ENCODE results near the gene VPS41.
"Not testable (repeated sequence)": the region's sequence is repeated elsewhere in the genome, so short reads cannot be mapped to it uniquely, and the experiment has no call there.

Gene VPS41

DNA sequence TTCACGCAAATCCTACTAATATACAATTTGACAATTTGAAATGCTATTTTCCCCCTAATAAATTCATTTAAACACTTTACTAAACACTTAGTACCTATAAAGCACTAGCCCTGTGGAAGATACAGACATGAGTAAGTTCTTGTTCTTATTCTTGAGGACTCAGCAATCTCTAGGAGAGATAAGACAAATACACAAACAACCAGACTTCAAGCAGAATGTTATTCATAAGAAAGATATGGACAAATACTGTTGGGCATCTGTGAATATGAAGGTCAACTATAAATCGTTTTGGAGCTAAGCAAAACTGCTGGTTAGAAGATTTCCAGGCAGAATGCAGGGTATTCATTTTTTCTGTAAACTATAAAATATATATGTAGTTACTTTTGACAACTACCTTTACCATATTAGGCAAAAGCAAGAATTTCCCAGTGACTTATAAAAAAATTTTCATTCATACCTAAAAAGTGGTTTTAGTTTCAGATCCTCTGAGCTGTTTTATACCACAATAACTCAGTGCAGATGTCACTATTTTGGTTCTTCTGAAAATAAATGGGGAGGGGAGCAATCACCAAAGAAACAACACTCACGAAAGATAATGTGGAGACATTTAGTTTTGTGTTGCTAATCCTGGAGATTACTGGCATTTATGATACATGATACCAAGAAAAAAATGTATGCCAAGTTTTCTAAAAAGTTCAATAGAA, 3.8 kb downstream of the VPS41 start:
- DNase-seq, result no peak

DNA sequence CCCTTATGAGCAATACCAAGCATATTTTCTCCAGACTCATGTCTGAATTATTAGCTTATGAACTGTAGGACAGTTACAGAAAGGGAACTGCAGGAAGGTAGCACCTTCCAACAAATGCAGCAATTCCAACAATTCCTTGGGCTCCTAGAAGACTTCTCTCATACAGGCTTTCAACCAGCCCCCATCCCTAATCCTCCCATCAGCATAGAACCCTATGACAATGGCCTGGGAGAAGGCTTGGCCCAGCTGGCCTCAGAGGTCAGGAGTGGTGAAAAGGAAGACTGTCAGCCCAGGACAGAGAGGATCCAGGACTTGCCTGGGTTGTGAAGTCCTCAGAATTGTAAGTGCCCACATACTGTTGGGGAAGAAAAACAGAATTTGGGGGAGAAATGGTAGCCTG, 5.9 kb downstream of the VPS41 start:
- DNase-seq, result no peak

DNA sequence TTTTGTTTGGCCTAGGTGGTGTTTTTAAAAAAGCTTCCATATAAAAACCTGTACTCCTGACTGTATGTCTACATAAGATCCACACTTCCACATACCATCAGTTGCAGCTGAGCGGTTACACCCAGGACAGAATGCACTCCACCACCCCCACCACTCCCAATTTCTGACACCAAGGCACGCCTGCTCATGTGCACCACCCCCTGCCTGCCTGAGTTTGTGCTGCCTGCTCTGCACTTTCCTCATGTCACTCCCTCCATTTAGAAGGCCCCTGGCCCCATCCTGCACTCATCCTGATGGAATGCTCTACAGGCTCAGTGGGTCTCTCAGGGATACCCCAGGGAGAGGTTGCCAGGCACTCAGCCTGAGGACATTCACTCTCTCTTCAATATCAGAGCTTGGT, 6.5 kb downstream of the VPS41 start:
- no peak for DNase-seq

DNA sequence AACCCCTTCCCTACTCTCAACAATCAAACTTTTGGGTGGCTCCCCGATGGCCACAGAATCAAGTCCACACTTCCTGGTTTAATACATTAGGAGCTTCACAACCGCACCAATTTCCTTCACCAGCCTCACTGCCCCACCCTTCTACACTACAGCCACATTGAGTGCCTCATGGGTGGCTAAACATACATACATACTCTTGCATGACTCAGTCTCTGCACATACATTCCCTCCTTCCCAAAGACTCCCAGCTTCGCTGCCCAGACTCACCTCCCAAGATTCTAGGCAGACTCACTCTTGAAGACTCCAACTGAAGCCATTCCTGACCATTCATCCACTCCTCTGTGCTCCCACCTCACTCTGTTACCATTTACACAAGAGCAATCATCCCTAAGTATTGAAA, 15.9 kb downstream of the VPS41 start:
- DNase-seq, result no peak

DNA sequence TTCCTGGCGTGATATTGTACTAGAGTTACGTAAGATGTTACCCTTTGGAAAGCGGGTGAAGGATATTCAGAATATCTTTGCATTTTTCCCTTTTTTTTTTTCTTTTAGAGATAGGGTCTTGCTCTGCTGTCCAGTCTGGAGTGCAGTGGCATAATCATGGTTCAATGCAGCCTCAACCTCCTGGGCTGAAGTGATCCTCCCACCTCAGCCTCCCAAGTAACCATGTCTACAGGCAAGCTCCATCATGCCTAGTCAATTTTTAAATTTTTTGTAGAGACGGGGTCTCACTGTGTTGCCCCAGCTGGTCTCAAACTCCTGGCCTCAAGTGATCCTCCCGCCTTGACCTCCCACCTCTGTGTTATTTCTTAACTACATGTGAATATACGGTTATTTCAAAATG, 18.4 kb downstream of the VPS41 start:
- DNase-seq, result no peak

DNA sequence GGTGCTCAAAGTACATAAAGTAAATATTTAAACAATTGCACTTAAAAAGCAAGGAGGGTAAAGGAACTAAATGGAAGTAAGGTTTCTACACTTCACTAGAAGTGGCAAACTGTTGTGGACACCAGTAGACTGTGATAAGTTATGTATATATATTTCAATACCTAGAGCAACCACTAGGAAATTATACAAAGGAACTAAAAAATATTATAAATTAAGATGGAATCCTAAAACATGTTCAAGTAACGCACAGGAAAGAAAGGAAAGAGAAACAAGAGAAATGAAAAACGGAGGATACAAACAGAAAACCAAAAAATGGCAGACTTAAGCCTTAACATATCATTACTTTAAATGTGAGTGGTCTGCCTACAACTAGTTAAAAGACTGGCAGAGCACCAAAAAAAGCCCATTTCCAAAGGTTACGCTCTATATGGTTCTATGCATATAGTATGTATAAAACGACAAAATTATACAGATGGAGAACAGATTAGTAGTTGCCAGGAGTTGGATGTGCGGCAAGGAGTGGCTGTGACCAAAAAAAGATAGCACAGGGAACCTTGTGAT, 19.0 kb downstream of the VPS41 start:
- no peak for DNase-seq

DNA sequence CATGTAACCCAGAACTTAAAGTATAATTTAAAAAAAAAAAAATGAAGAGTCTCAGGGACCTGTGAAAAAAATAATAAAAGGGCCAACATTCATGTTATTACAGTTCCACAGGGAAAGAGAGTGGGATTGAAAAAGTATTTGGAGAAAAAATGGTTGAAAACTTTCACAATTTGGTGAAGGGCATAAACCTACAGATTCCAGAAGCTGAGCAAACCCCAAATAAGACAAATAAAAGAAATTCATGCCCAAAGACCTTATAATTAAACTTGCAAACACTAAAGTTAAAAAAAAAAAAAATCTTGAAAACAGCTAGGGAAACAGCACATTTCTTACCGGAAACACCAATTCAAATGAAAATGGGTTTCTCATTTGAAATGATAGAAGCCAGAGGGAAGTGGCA, 19.9 kb downstream of the VPS41 start:
- DNase-seq, result no peak

DNA sequence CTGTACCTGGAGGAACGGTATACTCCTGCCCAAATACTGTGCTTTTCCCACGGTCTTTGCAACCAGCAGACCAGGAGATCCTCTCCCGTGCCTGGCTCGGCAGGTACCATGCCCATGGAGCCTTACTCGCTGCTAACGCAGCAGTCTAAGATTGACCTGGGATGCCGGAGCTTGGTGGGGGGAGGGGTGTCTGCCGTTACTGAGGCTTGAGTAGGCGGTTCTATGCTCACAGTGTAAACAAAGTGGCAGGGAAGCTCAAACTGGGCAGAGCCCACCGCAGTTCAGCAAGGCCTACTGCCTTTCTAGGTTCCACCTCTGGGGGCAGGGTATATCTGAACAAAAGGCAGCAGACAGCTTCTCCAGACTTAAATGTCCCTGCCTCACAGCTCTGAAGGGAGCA, 22.7 kb downstream of the VPS41 start:
- no peak for DNase-seq

DNA sequence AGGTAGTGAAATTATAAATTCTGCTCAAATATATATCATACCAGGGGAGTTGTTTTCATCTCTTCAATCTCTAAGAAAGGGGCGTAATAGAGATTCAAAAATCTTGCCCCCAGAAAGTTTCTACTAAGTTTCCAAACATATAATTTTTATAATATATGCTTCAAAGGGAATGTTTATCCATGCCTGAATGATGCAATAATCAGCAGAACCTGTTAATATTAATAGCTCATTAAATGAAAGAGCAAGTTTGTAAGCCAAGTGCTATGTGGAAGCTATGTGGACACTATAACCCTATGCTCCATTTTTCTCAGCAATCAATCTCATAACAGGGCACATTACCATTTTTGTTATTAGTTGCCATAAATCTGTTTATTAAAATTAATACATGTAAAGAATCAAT, 25.3 kb downstream of the VPS41 start:
- DNase-seq, result no peak

DNA sequence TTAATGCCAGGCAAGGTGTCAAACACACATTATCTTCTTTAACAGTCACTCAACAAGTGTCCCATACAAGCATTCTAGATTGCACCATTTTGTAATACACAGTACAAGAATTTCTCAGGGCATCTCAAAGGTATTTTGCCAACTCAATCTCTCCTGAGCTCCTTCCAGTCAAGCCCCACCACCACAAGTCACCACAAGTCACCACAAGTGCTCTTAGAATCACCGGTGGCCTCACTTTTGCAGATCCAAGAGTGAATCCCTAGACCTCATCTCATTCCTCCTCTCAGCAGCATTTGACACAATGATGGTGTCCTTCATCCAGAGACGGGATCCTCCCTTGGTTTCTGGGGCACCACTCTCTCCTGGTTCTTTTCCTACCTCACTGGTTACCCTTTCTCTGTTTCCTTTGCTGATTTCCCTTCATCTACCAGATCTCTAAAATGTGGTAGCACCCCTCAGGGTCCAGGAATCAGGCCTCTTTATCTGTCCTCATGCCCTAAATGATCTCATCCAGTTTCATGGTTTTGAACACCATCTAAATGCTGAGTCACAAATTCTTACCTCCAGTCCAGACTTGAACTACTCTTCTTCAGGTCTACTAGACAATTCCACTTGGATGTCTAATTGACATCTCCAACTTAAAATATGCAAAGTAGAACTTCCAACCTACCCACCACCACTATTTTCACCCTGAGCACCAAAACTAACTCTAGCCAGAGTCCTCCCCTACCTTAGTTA, 26.9 kb downstream of the VPS41 start:
- DNase-seq, result no peak

DNA sequence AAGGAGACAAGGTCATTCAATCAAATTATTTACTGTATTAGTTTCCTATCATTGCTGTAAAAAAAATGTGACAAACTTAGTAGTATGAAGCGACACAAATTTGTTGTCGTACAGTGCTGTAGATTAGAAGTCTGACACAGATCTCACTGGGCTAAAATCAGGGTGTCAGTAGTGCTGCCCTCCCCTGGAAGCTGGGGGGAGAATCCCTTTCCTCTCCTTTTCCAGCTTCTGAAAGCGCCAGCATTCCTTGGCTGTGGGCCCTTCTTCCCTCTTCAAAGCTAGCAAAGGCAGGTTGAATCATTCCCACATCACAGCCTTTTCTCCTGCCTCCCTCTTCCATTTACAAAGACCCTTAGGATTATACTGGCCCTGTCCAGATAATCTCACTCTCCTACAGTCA, 28.0 kb downstream of the VPS41 start:
- no peak for DNase-seq

DNA sequence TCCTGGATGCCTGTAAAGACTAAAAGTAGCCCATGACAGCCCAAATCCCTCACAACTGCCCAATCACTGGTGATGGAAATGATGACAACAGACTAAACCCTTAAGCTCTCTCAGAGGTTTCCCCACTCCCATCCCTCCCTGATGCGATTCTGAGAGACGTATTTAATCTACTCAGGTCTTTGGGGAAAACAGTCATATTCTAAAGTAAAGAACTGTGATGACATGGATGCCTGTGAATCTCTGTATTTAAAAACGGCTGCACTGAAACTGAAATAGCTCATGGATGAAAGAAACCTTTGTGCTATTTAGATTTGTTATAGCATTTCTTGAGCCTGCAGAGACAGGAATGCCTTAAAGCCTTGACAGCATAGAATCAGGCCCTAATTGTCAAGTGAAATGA, 28.5 kb downstream of the VPS41 start:
- no peak for DNase-seq

DNA sequence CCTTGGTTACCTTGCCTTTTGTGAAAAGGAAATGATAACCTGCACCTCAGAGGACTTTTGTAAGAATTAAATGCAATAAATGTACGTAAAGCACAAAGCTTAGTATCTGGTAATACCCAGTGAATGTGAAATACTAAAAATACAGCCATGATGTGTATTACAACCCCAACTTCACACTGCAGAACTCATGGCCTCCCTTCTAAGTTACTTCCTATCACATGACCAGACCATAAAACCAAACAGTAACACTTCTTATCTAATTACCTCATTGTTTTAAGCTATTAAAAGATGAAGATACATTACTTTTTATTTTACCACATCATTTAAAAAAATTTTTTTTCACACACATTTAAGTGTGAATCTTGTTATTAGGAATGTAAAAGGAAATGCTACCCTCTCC, 29.0 kb downstream of the VPS41 start:
- no peak for DNase-seq

DNA sequence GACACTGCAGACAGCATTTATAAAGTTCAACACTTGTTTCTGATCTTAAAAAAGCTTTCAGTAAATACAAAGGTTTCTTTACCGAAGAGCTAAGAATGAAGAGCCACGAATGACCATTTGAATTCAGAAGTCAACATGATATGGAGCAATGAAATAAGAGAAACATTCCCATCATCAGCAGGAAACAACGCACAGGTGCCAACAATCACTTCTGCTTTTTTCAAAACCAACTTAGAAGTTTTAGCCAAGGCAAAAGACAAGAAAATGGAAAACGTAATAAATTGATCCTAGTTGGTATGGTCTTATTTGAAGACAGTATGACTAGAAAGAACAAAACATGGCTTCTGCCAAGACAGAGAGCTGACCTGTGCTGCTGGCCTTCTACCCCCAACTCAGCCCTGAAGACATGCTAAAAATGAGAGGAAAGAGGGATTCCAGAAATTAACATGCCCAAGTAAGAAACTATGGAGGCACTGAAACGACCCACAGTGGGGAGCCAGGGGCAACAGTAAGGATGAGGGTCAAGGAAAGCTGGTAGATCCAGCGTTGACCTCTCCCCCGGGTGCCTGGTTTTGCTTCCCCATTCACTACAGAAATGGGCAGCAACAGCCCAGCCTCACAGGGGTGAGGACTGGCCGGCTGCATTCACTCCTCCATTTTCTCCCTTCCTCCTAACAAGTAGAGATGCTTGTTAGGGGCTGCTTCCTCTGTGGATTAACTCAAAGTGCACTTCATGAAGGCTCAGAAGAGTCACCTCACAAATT, 30.1 kb downstream of the VPS41 start:
- no peak for DNase-seq

DNA sequence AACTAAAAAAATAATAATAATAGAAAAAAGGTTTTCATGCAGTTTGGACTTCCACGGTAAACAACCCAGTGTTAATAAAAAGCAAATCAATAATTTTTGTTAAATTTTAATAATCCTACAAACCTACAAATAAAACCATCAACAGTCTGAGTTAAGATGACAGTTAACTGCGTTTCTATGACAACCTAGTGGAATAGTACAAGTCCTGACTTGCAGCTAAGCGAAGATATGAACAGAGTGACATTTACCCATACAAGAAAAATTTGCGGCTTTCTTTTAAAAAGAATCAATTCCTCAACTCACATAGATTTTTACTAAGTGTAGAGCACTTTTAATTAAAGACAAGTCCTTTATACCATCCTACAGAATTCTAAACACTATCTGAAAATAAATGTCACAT, 35.6 kb downstream of the VPS41 start:
- no peak for DNase-seq

DNA sequence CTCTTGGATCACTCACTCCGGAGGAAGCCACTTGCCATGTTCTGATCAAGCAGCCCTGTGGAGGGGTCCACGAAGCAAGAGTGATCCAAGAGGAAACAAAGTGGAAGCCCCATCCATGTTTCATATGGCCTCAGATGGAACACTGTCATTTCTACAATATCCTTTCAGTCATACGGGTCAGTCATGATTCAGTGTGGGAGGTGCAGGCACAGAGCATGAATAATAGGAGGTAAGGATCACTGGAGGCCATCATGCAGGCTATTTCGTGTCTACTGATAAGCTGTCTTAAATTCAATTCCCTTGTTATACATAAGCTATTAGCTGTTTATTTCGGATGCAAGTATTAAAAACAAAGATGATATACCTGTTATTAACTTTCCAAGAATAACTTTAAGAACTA, 36.8 kb downstream of the VPS41 start:
- DNase-seq, result no peak

DNA sequence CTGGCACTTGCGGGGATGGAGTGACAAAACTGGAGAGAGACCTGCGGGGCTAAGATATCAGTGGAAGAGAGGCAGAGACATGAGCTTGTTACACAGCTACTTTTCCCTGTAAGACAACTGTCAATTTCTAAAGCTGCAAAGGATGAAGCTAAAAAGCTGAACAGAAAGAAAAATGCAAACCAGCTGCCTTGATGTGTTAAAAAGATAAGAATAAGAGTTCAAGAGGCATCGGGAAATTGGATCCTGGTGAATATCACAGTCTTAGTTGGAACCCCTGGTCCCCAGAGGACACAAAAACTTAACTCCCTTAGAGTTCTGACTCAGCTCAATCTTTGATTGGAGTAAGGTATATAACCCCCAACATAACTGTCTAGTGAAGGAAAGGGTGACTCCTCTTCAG, 38.8 kb downstream of the VPS41 start:
- DNase-seq, result no peak

DNA sequence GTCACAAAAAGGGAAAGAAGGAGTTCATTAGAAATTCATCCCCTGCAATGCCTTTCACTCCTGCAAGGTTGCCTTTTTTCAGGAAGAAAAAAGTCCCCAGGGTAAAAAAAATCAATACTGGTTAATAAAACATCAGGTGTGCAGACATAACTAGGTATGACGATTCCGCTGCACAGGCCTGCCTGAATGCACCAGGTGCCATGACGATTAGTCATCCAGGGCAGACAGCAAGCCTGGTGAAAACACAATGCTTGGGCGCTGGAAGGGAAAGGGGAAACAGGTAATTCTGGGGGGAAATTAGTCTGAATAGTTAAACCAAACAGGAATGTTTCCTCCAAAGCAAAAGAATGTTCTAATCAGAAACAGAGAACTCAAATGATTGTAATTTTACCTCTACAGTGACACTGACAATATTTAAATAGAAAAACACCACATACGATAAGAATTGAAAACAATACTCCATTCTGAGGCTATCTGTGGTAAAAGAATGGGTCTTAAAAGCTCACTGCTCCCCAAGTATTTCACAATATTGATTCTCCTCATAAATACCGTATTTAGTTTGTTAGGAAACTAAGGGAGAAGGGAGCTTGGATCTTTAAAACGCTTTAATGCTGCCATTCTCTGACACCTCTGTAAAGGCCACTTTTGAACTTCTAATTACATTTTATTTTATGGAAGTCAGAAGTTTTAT, 45.2 kb downstream of the VPS41 start:
- DNase-seq, result no peak

DNA sequence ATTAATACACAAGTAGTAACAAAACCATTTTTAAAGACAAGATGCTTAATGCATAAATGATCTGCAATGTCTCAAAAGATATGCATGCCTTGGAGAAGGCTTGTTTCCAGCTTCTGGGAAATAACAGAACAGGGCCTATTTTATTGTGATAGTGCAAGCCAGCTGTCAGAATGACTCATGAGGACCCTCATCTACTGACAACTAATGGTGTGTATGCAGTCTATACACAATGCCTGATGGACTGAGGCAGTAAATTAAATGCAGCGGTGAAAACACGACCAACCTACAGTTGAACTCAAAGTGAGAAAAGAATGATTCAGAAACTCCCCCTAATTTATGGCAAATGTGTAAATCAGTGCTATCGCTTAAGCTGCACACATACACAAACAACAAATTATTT, 46.3 kb downstream of the VPS41 start:
- no peak for DNase-seq

DNA sequence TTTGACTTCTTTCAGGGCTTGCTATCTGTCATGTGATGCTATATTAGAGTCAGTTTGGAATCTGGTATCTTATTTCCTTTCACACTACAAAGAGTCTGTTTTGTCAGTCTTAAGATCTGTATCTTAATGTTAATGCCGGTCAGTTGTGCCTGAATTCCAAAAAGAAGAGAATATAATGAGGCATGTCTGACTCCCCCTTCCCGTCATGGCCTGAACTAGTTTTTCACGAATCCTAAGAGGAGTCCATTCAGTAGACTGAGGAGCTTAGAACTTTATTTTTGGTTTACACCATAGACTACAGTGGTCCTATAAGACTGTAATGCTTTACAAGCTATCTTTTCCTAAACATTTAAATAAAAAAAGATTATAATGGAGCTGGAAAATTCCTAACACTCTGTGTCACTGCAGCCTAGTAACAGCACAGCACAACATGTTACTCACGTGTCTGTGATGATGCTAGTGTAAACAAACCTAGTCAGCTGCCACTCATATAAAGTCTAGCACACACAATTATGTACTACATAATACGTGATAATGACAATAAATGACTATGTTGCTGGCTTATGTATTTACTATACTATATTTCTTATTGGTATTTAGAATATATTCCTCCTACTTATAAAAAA, 50.6 kb downstream of the VPS41 start:
- DNase-seq, result no peak

DNA sequence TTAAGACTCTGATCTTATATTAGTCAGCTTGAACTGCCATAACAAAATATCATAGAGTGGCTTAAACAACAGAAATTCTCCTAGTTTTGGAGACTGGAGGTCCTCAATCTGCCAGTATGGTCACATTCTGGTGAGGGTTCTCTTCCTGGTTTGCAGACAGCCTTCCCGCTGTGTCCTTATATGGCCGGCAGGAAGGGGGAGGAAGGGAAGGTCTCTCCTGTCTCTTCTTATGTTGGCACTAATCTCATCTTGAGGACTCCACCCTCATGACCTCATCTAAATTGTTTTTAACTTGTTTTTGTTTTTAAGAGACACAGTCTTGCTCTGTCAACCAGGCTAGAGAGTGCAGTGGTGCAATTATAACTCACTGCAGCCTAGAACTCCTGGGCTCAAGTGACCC, 53.1 kb downstream of the VPS41 start:
- DNase-seq, result no peak

DNA sequence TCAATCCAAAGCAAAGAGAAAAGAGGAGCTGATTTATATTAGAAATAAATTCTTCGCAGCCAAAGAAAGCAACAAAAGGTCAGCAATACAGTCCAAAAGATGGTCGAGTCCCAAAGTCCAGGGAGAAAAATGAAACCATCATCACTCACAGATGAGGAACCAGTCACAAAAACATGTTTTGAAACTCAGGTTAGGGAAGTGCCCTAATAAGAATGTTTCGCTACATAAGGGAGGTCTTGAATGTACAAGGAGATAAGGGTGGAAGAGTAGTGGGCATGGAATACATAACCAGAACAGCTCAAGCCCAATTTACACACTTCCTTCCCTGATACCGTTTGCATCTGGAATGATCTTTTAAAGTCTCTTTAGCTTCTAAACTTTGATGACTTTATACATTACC, 53.6 kb downstream of the VPS41 start:
- DNase-seq, result no peak

DNA sequence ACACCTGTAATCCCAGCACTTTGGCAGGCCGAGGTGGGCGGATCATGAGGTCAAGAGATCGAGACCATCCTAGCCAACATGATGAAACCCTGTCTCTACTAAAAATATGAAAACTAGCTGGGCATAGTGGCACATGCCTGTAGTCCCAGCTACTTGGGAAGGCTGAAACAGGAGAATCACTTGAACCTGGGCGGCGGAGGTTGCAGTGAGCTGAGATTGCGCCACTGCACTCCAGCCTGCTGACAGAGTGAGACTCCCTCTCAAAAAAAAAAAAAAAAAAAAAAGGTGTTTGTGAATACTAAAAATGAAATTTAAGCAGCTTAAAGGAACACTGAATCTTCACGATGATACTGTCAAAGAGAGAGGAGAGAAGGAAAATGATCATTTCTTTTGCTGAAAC, 54.0 kb downstream of the VPS41 start:
- DNase-seq, result not testable (repeated sequence)

Data from GOT3 (cell line).